Subcutaneous adipose tissue (tissue), 4 donors: ENCODE data around the gene TARS1. TPM values are rescaled to one million over a fixed set of nuclear protein-coding genes. Genes with fewer than 3 reads are reported as not detected.

Source experiments
- total RNA-seq, 4 donors: library from RNA; depleted of rRNA; stranded (reverse); fragments of >200 nt; gene quantifications; one replicate each; pipeline ENCODE4 v1.1.0, GENCODE V29; 2016
- TF ChIP-seq, protein P1 (sequence below): fragments of 450-650 bp; IDR thresholded peaks from one replicate; pipeline ENCODE4 v1.5.1; 2016; ENCODE audit warnings: low read depth, mild to moderate bottlenecking, control low read depth, antibody characterized with exemption, moderate library complexity

TARS1 gene
- total RNA-seq, 4 donors from 2014 or later: 55.9 to 143 (median 70.6) TPM

DNA sequence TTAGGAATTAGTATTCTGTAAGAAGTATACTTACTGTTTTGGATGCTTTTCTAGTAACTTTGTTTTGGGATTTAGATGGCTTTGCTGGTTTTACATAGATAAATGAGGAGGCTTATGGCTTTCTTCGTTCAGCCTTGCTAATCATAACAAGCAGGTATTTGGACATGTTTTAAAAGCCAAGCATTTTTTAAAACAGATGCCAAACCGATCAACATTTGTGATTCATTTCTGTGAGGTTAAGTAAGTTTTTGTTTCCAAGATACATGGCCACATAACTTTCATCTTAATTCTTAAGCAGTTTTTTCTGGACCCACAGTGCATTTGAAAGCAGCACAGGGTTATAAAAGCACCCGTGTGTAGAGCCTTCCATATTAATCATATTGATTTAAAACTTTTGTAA is 21.7 kb downstream of the TARS1 start:
- TF ChIP-seq, protein P1, sequence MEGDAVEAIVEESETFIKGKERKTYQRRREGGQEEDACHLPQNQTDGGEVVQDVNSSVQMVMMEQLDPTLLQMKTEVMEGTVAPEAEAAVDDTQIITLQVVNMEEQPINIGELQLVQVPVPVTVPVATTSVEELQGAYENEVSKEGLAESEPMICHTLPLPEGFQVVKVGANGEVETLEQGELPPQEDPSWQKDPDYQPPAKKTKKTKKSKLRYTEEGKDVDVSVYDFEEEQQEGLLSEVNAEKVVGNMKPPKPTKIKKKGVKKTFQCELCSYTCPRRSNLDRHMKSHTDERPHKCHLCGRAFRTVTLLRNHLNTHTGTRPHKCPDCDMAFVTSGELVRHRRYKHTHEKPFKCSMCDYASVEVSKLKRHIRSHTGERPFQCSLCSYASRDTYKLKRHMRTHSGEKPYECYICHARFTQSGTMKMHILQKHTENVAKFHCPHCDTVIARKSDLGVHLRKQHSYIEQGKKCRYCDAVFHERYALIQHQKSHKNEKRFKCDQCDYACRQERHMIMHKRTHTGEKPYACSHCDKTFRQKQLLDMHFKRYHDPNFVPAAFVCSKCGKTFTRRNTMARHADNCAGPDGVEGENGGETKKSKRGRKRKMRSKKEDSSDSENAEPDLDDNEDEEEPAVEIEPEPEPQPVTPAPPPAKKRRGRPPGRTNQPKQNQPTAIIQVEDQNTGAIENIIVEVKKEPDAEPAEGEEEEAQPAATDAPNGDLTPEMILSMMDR: no peak

DNA sequence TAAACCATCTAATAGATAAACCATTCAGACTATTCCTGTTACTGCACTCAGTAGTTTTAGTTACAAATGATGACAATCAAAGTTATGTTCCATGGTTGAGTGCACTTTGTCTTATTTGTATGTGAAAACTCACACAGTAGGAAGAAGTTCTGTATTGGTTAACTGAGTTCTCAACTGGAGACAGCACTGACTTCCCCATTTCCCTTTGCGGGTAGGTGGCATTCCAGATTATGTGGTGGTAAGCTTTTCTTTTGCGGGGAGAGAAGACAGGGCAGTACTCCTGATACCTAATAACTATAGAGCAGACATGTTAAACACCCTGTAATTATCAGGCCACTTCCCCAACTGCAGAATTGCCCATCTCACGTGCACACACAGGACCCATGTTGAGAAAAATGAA is 24.4 kb downstream of the TARS1 start:
- TF ChIP-seq, protein P1: no peak

DNA sequence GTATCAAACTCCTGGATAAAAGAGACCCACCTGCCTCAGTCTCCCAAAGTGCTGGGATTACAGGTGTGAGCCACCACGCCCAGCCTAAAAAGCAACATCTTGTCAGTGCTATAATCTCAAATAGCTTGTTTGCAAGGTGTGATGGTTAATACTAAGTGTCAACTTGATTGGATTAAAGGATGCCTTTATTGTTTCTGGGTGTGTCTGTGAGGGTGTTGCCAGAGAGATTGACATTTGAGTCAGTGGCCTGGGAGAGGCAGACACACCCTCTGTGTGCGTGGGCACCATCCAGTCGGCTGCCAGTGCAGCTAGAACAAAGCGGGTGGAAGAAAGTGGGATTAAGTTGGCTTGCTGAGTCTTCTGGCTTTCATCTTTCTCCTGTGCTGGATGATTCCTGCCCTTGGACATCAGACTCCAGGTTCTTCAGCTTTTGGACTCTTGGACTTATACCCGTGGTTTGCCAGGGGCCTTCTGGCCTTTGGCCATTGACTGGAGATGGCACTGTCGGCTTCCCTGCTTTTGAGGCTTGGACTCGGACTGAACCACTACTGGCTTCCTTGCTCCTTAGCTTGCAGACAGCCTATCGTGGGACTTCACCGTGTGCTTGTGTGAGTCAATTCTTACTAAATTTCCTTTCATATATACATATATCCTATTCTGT is 28.1 kb downstream of the TARS1 start:
- TF ChIP-seq, protein P1: no peak

DNA sequence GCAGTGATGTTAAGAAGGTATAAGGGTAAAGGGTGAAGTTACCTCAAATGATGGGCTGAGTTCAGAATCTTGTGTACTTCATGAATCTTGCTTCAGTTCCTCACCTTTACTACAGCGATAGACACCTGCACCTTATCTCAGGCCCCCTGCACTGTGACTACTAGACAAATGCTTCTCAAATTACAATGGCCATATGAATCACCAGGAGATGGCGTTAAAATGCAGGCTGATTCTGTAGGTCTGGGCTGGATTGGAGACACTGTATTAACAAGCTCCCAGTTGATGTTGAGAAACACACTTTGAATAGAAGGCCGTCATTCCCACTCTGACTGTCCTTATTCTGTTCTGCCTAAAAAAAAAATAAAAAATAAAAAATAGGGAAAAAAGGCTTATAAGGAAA is 29.8 kb downstream of the TARS1 start:
- TF ChIP-seq, protein P1: no peak

DNA sequence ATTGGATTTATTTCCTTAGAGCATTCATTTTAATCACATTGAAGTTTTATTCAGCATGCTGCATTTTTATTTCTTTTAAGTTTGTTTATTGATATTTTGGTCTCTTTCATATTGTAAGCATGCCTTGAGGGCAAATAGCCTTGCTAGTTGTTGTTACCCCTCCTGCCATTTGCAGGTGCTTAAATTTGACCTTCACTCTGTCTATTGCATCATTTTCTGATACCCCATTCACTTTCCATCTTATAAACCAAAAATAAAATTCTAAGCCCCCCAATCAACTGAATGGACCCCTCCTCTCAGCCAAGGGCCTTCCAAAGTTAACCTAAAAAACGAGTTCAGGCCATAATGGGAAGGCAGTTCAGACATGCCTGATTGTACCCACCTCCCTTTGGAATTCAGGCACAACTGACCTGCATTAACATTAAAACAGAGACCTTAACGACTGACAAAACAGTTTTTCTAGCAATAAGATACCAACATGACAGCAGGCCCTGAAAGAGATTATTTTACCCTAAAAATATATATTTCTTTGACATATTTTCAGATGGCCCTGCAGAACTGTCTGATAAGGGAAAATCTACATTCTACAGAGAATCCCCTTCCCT is 32.1 kb downstream of the TARS1 start:
- TF ChIP-seq, protein P1: no peak

DNA sequence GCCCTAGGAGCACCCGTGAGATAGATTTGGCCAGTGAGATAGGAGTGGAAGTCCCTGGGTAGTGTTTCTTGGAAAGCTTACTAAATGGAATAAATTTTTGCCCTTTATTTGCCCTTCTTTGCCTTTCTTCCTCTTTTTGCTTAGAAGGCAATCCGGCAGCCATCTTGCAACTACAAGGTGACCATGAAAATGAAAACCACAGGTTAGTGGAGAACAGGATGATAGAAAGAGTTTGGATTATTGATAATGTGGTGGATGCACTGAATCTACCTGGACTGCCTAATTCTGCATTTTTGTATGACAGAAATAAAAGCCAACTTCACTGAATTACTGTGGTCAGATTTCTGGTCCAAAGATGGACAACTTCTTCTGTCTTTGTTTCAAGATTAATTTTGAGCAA is 33.2 kb downstream of the TARS1 start:
- TF ChIP-seq, protein P1: no peak

DNA sequence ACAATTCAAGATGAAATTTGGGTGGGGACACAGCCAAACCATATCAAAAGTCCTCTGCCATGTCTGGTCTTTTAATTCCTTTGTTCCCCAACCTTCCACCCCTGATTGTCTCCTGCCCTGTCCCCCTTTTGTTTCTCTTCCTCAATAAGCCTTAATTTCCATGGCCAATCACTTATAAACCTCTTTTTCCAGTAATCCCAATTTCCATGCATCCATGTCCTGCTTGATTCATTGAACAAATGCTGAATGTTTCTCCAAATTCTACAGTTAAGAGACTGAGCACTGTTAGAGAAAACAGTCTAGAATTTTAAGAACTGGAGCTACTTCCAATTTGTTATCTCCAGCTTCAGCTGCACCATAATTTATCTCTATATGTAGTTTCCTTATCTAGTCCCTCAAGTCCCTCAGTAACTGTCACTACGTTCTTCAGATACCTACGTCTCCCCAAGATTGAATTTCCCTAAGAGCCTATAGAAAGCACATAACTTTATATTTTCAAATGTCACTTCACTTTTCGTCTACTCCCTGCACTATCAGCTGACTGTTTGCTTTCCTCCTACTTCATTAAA is 34.2 kb downstream of the TARS1 start:
- TF ChIP-seq, protein P1: no peak
